NCI-H82 (cell line): ENCODE measurements around the gene ADAMTS17.
A peak's percentile ranks its signal among the peaks of the same experiment; 100 is the strongest.
"Not testable (repeated sequence)": the region's sequence is repeated elsewhere in the genome, so short reads cannot be mapped to it uniquely, and the experiment has no call there.

Source experiments
- DNase-seq: peaks from one replicate; lab custom pipeline; 2025; lab: John Stamatoyannopoulos, UW

The ADAMTS17 gene

DNA sequence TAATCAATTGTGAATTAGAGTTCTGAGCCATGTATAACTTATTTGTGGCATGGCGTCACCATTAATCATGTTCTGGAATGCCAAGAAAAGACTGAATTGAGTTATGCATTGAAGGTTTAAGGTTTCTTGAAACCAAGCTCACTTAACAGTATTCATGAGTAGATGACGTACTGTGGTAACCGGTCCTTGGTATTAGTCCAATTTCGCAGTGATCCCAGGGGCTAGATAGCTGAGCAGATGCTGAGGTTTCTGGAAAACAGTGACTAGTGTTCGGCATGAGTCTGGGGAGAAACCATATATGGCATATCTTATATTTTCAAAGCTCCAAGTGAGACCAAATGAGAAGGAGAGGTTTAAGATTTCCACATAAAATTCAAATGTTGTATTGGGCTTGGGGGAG is 390.3 kb downstream of the ADAMTS17 start:
- no peak for DNase-seq

DNA sequence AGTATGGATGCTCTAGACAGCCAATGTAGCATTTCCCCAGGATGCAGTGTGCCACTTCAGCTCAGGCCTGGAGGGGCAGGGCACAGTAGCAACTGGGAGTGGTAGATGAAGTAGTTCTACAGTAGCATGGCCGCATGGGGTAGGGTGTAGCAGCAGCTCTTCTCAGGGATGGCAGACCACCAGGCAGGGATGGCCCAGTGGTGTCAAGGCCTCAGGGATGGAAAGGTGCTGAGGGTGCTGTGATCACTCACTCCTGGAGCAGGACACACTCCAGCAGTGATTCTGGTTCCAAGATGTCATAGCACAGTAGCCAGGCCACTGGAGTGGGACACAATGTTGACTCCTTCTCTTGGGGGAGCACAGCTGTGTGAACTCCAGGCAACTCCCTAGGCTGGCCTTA is 397.6 kb downstream of the ADAMTS17 start:
- no peak for DNase-seq

DNA sequence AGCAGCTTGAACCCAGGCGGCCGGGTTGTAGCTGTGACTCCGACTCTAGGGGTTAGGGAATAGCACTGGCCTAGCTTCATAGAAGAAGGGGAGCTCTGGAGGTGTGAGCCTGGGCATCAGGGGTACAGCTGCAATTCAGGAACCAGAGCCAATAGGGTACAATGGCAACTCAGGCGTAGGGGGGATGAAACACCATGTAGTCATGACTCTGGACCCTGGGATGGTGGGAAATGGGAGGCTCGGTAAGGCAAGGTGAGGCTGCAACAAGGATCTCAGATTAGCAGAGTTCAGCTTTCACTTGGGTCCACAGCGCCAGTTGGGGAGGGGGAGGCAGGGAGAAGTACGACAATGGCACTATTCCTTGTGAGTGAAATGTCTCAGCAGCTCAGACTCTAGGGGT is 398.3 kb downstream of the ADAMTS17 start:
- no peak for DNase-seq

DNA sequence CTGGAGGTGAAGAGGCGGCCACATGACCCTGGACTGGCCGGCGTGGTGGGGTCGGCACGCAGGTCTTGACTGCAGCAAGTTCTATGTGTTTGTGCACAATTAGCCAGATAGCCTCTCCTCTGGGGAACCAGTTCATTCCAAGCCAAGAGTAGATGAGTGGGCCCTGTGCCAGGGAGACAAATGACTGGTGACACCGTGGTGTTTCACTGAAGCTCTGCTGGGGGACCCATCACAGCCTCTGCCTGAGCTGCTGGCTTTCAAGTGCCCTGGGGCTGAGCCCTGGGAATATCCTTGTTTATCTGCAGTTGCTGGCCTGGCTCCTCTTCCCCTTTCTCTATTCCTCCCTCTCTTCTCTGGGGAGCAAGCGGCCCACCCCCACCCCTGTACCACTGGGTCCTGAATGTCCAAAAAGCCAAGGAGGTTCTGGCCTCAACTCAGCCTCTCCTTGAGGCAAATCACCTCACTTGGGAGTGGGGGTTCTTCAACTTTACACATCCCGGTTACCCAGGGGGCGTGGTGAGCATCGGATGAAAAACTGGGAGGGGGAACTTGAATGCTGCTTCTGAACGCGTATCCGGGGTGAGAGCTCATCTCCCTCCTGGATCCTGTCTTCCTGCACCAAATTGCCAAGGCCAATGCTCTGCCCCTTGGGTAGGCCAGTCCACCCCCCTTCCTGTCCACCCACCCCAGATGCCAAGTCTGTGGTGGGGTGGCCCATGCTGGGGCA is 408.9 kb downstream of the ADAMTS17 start:
- DNase-seq = no peak

DNA sequence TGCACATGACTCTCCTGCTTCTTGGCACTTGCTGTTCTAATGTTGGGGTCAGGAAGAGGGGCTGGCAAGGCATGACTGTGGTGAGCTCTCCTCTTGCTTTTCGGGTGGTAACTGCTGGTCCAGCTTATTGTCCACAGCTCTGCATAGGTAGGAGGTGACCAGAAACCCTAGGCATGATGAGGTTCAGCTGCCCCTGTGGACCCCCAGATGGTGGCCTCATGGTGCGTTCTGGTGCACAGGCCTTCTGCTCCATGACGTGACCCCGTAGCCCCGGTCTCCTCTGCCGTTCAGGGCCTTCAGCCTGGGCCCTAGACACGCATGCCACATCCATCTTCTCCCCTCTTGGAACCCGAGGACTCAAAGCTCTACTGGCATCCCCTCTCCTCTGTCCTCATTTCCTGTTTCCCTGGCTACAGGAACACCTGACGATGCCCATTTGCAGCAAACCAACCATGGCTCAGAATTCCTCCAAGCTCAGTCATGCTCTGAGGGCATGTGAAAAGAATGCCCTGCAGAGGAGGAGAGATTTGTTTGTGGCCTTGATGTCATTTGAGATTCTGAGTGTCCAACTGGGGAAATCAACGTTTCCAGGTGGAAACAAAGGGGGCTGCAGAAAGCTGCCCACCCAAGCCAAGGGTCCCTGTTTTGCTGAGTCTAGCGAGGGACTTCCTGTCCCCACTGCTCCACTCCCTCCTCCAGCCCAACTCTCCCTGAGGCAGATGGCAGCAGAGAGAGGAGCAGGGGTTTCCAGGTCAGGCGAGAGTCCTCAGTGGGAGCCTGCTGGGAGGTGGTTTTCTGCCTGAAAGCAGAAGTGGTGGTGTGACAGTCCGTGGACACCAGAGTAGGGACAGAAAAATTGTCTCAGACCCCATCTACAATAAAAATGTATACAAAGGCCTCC is 409.8 kb downstream of the ADAMTS17 start:
- DNase-seq = no peak

DNA sequence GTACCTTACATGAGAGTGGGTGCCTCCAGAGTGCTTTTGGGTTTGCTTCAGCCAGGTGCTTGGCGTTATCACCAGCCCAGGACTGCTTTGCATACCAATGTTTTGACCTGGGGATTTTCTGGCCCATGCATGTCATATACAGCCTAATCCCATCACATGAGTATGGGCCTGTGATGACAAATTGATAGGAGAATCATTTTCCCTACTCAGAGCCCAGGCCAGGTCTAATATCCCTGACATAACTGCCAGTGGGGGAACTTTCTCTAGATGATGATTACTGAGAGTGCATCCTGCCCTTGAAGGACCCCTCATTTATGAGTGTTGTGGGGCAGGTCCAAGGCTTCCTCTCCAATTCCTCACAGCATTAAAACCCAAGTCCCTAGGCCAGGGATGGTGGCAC is 411.1 kb downstream of the ADAMTS17 start:
- no peak for DNase-seq

DNA sequence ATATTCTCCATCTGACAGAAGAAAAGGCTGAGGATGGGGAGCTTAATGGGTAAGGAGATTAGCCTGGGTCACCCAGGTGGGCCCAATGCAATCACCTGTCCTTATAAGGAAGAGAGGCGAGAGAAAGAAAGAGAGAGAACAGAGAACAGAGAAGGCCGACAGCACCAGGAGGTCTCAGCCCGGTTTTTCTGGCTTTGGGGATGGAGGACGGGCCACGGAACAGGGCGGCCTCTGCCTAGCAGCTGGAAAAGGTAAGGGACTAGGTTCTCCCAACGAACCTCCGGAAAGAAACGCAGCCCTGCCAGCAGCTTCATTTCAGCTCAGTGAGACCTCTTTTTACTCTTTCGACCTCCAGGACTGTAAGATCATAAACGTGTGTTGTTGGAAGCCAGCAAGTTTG is 412.5 kb downstream of the ADAMTS17 start:
- DNase-seq = peak; percentile 84

DNA sequence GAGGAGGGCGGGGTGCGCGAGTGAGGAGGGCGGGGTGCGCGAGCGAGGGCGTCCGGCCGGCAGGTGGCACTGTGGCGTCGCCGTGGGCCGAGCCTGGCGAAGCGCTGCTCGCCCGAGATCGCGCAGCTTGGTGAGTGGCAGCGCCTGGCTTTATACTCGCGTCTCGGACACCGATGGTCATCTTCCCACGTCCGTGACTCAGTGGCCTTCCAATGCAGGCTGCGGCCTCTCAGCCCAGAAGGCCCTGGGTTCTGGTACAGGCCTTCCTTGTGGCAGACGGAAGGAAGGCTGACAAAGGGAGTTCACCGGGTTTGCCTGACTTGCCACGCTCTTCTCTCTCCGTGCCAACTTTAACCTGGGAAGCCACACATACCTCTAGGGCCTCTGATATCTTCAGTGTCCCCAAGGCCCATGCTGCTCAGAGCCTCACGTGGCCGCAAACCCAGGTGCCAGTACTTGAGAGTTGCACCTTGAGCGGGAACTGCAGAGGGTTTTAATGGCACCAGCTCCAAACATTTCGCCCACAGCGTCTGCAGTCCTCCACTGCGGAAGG is 413.3 kb downstream of the ADAMTS17 start:
- peak; percentile 65 for DNase-seq

DNA sequence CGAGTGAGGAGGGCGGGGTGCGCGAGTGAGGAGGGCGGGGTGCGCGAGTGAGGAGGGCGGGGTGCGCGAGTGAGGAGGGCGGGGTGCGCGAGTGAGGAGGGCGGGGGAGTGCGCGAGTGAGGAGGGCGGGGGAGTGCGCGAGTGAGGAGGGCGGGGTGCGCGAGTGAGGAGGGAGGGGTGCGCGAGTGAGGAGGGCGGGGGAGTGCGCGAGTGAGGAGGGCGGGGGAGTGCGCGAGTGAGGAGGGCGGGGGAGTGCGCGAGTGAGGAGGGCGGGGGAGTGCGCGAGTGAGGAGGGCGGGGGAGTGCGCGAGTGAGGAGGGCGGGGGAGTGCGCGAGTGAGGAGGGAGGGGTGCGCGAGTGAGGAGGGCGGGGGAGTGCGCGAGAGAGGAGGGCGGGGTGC is 415.2 kb downstream of the ADAMTS17 start:
- DNase-seq = not testable (repeated sequence)

DNA sequence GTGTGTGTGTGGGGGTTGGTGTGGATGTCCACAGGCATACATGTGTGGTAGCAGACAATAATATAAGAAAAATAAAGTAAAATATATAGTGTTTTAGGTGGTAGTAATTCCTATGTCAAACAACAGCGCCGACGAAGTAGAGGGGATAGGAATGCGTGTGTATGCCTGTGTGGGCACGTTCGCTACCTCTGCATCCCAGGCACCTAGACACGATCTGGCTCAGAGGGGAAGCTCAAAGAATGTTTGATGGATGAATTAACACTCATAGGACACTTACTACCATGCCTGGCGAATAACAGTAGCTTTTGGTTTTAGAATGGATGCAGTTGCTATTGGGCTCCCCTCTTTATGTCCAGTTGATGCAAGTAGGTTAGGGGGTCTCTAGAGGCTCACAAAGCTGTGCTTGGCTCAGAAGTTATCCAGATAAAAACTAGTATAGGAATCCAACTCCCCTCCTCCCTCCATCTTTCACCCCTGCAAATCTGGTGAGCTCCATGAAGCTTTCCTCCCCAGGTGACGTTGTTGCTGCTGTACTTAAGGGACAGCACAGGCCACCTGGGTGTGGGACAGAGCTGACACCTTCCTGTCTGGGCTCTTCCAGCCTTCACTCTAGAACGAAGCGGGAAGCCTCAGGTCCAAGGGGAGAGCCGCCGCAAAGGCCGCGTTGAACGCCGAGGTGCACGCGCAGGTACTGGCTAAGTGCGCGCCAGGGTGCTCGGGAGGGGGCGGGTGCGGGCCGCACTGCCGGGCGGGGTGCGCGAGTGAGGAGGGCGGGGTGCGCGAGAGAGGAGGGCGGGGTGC is 415.9 kb downstream of the ADAMTS17 start:
- no peak for DNase-seq

DNA sequence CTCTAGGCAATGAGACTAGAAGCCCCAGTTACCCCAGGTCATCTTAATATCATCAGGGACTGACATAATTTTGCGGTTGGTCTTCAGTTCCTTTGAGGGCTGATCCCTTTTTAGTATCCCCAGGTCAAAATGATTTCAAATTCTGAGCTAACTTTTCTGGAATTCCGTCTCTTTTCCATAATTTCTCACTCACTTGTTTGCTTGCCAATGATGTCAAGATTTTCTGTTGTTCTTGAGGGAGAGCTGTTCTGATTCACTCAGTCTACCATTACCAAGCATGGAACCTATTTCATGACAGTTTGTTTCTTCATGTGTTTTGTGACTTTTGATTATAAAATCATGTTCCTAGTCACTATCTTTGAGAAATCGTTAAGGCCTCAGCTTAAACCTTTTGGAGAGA is 418.1 kb downstream of the ADAMTS17 start:
- DNase-seq = peak; percentile 42
